HepG2 (cell line): ENCODE measurements around the gene MRRF. TPM values are rescaled to one million over a fixed set of nuclear protein-coding genes. Genes with fewer than 3 reads are reported as not detected.
A peak's percentile ranks its signal among the peaks of the same experiment; 100 is the strongest.

Experiments
- HMG20A ChIP-seq: IDR thresholded peaks from 2 replicates; pipeline ENCODE4 v1.6.1; 2016; ENCODE audit warnings: borderline replicate concordance
- HNF4G ChIP-seq, 2 experiments: sonication (generic) in 1 of 2; formaldehyde crosslinking in 1 of 2; IDR thresholded peaks; 2 replicates each; pipeline versions ENCODE4 v1.4.0 to v1.6.1; 2011 to 2020; ENCODE audit warnings: borderline replicate concordance in 2 of 2, low read depth in 2 of 2, mild to moderate bottlenecking in 2 of 2, low read length in 1 of 2, missing genetic modification reagents in 1 of 2, moderate library complexity in 1 of 2
- MATR3 ChIP-seq: sonication (generic); formaldehyde crosslinking; IDR thresholded peaks from 2 replicates; pipeline ENCODE4 v1.4.0; 2020; ENCODE audit warnings: missing genetic modification reagents
- MEIS1 ChIP-seq: sonication (generic); formaldehyde crosslinking; IDR thresholded peaks from 2 replicates; pipeline ENCODE4 v1.9.0; 2021; ENCODE audit warnings: mild to moderate bottlenecking, missing genetic modification reagents, moderate library complexity, borderline replicate concordance
- RARA ChIP-seq: IDR thresholded peaks from 2 replicates; pipeline ENCODE4 v1.6.1; 2016; ENCODE audit warnings: missing genetic modification reagents, missing compliant biosample characterization
- RXRA ChIP-seq: sonication (generic); formaldehyde crosslinking; IDR thresholded peaks from 2 replicates; pipeline ENCODE4 v1.5.1; 2020; ENCODE audit warnings: missing genetic modification reagents
- SKI ChIP-seq: fragments of 450-650 bp; IDR thresholded peaks from one replicate; pipeline ENCODE4 v1.6.1; 2018; ENCODE audit warnings: mild to moderate bottlenecking; ENCODE audit not compliant: partially characterized antibody
- SMC3 ChIP-seq: IDR thresholded peaks from 2 replicates; pipeline ENCODE4 v1.6.1; 2011; ENCODE audit warnings: low read length, improper control_type of control experiment
- TCF7 ChIP-seq: sonication (generic); IDR thresholded peaks from 2 replicates; pipeline ENCODE4 v1.6.1; 2016; ENCODE audit warnings: antibody characterized with exemption, low read depth
- ZFP82 ChIP-seq: sonication (generic); formaldehyde crosslinking; IDR thresholded peaks from 2 replicates; pipeline ENCODE4 v1.5.1; 2020; ENCODE audit warnings: mild to moderate bottlenecking, missing genetic modification reagents, borderline replicate concordance
- ZNF550 ChIP-seq: sonication (generic); formaldehyde crosslinking; IDR thresholded peaks from 2 replicates; pipeline ENCODE4 v1.4.0; 2020; ENCODE audit warnings: mild to moderate bottlenecking, missing genetic modification reagents, borderline replicate concordance
- ZNF891 ChIP-seq: sonication (generic); formaldehyde crosslinking; IDR thresholded peaks from 2 replicates; pipeline ENCODE4 v1.5.0; 2020; ENCODE audit warnings: mild to moderate bottlenecking, missing genetic modification reagents
- polyA plus RNA-seq, 8 experiments: library from polyadenylated mRNA; depleted of rRNA in 3 of 8; stranded (reverse) in 7 of 8; unstranded in 1 of 8; fragments of >200 nt; fragmentation: Illumina TruSeq in 4 of 8; extraction: Trizol in 4 of 8; gene quantifications; 2 replicates each; pipeline versions ENCODE4 v1.2.1 to v1.2.3, GENCODE V29; 2011 to 2016; ENCODE audit warnings: low read depth in 4 of 8, missing spikeins in 1 of 8, mixed read lengths in 1 of 8; ENCODE audit not compliant: insufficient read depth in 1 of 8
- total RNA-seq, 5 experiments: library from RNA; depleted of rRNA; stranded (reverse); fragments of >200 nt; fragmentation: Illumina TruSeq; extraction: Trizol; gene quantifications; 2 replicates each; pipeline ENCODE4 v1.2.3, GENCODE V29; 2016; ENCODE audit warnings: low read depth in 1 of 5
- TF ChIP-seq, protein P1 (sequence below): sonication (generic); formaldehyde crosslinking; IDR thresholded peaks from 2 replicates; pipeline ENCODE4 v1.5.0; 2020; ENCODE audit warnings: mild to moderate bottlenecking, missing genetic modification reagents, borderline replicate concordance
- TF ChIP-seq, protein P2 (sequence below): fragments of 450-650 bp; IDR thresholded peaks from 2 replicates; pipeline ENCODE4 v1.6.1; 2017; ENCODE audit warnings: mild to moderate bottlenecking
- TF ChIP-seq, protein P3 (sequence below): IDR thresholded peaks from 2 replicates; pipeline ENCODE4 v1.6.1; 2012; ENCODE audit warnings: inconsistent platforms
- TF ChIP-seq, protein P4 (sequence below): sonication (generic); formaldehyde crosslinking; conservative IDR thresholded peaks from 2 replicates; pipeline ENCODE4 v1.8.0; 2022; ENCODE audit warnings: low read depth, missing genetic modification reagents

MRRF gene
- total and polyA plus RNA-seq, 2 of the 13 experiments (the other 11 are each of a cell fraction or from before 2014, with no cell fraction given), result 37.3 to 44.3 TPM

DNA sequence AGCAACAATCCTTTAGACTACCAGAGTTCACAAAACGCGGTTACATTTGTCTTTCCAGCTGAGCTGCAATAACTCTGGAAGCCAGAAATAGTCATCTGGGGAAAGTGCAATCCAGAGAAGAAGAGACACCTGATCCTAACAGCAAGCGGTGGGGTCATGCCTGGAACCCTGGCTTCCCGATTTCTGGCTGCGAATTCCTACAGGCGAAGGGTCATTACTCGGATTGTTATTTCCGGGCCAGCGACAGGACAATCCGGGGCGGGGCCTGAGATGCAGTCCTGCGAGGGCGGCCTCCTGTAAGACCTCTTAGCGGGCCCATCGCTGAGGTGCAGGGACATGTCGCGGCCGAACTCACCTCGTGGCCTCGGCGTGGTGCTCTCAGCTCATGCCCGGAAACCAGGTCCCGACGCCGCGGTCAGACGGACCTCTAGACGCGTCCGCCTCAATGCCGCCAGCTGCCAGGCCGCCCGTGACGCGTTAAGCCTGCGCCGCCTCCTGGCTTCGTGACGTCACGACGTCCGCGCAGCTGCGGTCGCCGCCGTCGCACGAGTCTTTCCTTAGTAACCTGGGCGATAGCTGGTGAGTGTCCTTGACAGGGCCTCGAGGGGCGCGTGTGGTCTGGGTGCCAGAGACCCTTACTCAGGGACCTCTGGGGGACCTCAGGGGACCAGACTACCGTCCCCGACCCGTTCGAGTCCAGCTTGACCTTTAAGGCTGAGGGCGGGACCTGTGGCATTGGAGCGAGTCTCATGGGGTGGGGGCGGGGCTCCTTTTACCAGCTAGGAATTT is at the start of gene MRRF, which contains the start of gene RBM18 (continued):
- TF ChIP-seq, protein P1, sequence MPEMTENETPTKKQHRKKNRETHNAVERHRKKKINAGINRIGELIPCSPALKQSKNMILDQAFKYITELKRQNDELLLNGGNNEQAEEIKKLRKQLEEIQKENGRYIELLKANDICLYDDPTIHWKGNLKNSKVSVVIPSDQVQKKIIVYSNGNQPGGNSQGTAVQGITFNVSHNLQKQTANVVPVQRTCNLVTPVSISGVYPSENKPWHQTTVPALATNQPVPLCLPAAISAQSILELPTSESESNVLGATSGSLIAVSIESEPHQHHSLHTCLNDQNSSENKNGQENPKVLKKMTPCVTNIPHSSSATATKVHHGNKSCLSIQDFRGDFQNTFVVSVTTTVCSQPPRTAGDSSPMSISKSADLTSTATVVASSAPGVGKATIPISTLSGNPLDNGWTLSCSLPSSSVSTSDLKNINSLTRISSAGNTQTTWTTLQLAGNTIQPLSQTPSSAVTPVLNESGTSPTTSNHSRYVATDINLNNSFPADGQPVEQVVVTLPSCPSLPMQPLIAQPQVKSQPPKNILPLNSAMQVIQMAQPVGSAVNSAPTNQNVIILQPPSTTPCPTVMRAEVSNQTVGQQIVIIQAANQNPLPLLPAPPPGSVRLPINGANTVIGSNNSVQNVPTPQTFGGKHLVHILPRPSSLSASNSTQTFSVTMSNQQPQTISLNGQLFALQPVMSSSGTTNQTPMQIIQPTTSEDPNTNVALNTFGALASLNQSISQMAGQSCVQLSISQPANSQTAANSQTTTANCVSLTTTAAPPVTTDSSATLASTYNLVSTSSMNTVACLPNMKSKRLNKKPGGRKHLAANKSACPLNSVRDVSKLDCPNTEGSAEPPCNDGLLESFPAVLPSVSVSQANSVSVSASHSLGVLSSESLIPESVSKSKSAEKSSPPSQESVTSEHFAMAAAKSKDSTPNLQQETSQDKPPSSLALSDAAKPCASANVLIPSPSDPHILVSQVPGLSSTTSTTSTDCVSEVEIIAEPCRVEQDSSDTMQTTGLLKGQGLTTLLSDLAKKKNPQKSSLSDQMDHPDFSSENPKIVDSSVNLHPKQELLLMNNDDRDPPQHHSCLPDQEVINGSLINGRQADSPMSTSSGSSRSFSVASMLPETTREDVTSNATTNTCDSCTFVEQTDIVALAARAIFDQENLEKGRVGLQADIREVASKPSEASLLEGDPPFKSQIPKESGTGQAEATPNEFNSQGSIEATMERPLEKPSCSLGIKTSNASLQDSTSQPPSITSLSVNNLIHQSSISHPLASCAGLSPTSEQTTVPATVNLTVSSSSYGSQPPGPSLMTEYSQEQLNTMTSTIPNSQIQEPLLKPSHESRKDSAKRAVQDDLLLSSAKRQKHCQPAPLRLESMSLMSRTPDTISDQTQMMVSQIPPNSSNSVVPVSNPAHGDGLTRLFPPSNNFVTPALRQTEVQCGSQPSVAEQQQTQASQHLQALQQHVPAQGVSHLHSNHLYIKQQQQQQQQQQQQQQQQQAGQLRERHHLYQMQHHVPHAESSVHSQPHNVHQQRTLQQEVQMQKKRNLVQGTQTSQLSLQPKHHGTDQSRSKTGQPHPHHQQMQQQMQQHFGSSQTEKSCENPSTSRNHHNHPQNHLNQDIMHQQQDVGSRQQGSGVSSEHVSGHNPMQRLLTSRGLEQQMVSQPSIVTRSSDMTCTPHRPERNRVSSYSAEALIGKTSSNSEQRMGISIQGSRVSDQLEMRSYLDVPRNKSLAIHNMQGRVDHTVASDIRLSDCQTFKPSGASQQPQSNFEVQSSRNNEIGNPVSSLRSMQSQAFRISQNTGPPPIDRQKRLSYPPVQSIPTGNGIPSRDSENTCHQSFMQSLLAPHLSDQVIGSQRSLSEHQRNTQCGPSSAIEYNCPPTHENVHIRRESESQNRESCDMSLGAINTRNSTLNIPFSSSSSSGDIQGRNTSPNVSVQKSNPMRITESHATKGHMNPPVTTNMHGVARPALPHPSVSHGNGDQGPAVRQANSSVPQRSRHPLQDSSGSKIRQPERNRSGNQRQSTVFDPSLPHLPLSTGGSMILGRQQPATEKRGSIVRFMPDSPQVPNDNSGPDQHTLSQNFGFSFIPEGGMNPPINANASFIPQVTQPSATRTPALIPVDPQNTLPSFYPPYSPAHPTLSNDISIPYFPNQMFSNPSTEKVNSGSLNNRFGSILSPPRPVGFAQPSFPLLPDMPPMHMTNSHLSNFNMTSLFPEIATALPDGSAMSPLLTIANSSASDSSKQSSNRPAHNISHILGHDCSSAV (CRISPR knock-in tag), result peak; percentile 74; the same call in 1 of the 2 replicates
- TF ChIP-seq ZFP82 (peak; percentile 86; the same call in 1 of the 2 replicates), RARA (CRISPR knock-in tag) (peak; percentile 68), SKI (peak; percentile 91), TCF7 (no peak), MATR3 (CRISPR knock-in tag) (no peak), ZNF891 (peak; percentile 97), ZNF550 (CRISPR knock-in tag) (0 out of 2 replicates have a peak, but pooled peaks have one; percentile 33), HMG20A (0 out of 2 replicates have a peak, but pooled peaks have one; percentile 47), SMC3 (no peak), HNF4G (IDR thresholded peaks at IDR 0.05; ENCODE audit: borderline replicate concordance, low read depth, low read length) (no peak), HNF4G (CRISPR knock-in tag; IDR thresholded peaks at IDR 0.05; ENCODE audit: borderline replicate concordance, low read depth) (no peak; the same call in 1 of the 2 replicates), MEIS1 (CRISPR knock-in tag) (peak; percentile 98), RXRA (CRISPR knock-in tag) (peak; percentile 92)
- TF ChIP-seq, protein P2, sequence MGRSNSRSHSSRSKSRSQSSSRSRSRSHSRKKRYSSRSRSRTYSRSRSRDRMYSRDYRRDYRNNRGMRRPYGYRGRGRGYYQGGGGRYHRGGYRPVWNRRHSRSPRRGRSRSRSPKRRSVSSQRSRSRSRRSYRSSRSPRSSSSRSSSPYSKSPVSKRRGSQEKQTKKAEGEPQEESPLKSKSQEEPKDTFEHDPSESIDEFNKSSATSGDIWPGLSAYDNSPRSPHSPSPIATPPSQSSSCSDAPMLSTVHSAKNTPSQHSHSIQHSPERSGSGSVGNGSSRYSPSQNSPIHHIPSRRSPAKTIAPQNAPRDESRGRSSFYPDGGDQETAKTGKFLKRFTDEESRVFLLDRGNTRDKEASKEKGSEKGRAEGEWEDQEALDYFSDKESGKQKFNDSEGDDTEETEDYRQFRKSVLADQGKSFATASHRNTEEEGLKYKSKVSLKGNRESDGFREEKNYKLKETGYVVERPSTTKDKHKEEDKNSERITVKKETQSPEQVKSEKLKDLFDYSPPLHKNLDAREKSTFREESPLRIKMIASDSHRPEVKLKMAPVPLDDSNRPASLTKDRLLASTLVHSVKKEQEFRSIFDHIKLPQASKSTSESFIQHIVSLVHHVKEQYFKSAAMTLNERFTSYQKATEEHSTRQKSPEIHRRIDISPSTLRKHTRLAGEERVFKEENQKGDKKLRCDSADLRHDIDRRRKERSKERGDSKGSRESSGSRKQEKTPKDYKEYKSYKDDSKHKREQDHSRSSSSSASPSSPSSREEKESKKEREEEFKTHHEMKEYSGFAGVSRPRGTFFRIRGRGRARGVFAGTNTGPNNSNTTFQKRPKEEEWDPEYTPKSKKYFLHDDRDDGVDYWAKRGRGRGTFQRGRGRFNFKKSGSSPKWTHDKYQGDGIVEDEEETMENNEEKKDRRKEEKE, result no peak
- TF ChIP-seq, protein P3, sequence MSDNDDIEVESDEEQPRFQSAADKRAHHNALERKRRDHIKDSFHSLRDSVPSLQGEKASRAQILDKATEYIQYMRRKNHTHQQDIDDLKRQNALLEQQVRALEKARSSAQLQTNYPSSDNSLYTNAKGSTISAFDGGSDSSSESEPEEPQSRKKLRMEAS, result peak; percentile 99
- TF ChIP-seq, protein P4, sequence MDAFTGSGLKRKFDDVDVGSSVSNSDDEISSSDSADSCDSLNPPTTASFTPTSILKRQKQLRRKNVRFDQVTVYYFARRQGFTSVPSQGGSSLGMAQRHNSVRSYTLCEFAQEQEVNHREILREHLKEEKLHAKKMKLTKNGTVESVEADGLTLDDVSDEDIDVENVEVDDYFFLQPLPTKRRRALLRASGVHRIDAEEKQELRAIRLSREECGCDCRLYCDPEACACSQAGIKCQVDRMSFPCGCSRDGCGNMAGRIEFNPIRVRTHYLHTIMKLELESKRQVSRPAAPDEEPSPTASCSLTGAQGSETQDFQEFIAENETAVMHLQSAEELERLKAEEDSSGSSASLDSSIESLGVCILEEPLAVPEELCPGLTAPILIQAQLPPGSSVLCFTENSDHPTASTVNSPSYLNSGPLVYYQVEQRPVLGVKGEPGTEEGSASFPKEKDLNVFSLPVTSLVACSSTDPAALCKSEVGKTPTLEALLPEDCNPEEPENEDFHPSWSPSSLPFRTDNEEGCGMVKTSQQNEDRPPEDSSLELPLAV (CRISPR knock-in tag), result no peak
